K562 (cell line): Measurements from ENCODE around the gene LRRC74B. TPM values are rescaled to one million over a fixed set of nuclear protein-coding genes. Genes with fewer than 3 reads are reported as not detected.
A peak's percentile ranks its signal among the peaks of the same experiment; 100 is the strongest.

Experiments used
- C11orf30 ChIP-seq: fragments of 450-650 bp; IDR thresholded peaks from 2 replicates; pipeline ENCODE4 v1.6.1; 2016; ENCODE audit warnings: low read depth, mild to moderate bottlenecking
- CEBPG ChIP-seq, 3 experiments: fragments of 200-800 bp in 1 of 3; sonication (Bioruptor generic) in 1 of 3; sonication (generic) in 1 of 3; formaldehyde crosslinking in 1 of 3; IDR thresholded peaks in 2 of 3; conservative IDR thresholded peaks in 1 of 3; 2 replicates each; pipeline versions ENCODE4 v1.6.1 to v1.8.0; 2016 to 2022; ENCODE audit warnings: missing compliant biosample characterization in 2 of 3, missing genetic modification characterization in 2 of 3, mild to moderate bottlenecking in 1 of 3, missing genetic modification reagents in 1 of 3
- CHD1 ChIP-seq: fragments of 200-600 bp; sonication (generic); IDR thresholded peaks from one replicate; pipeline ENCODE4 v1.6.1; 2012; ENCODE audit warnings: mild to moderate bottlenecking, moderate library complexity, low read length, inconsistent platforms
- DNMT1 ChIP-seq: fragments of 450-650 bp; IDR thresholded peaks from 2 replicates; pipeline ENCODE4 v1.6.1; 2016; ENCODE audit warnings: antibody characterized with exemption, mild to moderate bottlenecking
- MTA1 ChIP-seq: fragments of 450-650 bp; IDR thresholded peaks from 2 replicates; pipeline ENCODE4 v1.6.1; 2017; ENCODE audit warnings: borderline replicate concordance
- PATZ1 ChIP-seq: fragments of 250-450 bp; sonication (Bioruptor Pico); IDR thresholded peaks from 2 replicates; pipeline ENCODE4 v1.5.0; 2020; ENCODE audit warnings: mild to moderate bottlenecking, borderline replicate concordance
- PTRF ChIP-seq: fragments of 450-650 bp; IDR thresholded peaks from 2 replicates; pipeline ENCODE4 v1.6.1; 2016; ENCODE audit warnings: mild to moderate bottlenecking, missing genetic modification characterization, missing compliant biosample characterization
- SRSF7 ChIP-seq: fragments of 200-400 bp; formaldehyde crosslinking; optimal IDR thresholded peaks from 2 replicates; pipeline ENCODE3; 2017; ENCODE audit warnings: mild to moderate bottlenecking, low read depth, low read length
- ZFP30 ChIP-seq: fragments of 250-450 bp; sonication (Bioruptor Pico); IDR thresholded peaks from 2 replicates; pipeline ENCODE4 v1.8.0; 2022; ENCODE audit warnings: moderate library complexity, mild to moderate bottlenecking, inconsistent platforms, borderline replicate concordance
- ZNF75A ChIP-seq: fragments of 450-650 bp; formaldehyde crosslinking; IDR thresholded peaks from 2 replicates; pipeline ENCODE4 v1.4.0; 2020; ENCODE audit warnings: mild to moderate bottlenecking
- polyA plus RNA-seq, 8 experiments: library from polyadenylated mRNA; depleted of rRNA in 4 of 8; stranded (reverse) in 5 of 8; unstranded in 3 of 8; fragments of >200 nt; fragmentation: Nextera tagmentation in 2 of 8; fragmentation: Illumina TruSeq in 1 of 8; extraction: Ambion mirVana in 2 of 8; extraction: Trizol in 1 of 8; gene quantifications; 2 replicates each; pipeline versions ENCODE4 v1.2.1 to v1.2.3, GENCODE V29; 2011 to 2014; ENCODE audit warnings: inconsistent platforms in 1 of 8, missing spikeins in 1 of 8
- total RNA-seq, 7 experiments: library from RNA; depleted of rRNA in 6 of 7; stranded (reverse); fragments of >200 nt in 6 of 7; fragmentation: Illumina TruSeq in 2 of 7; extraction: Trizol in 2 of 7; gene quantifications; 2 replicates each; pipeline versions ENCODE4 v1.2.1 to v1.2.3, GENCODE V29; 2011 to 2021; ENCODE audit warnings: low replicate concordance in 1 of 7
- TF ChIP-seq, protein P1 (sequence below): fragments of 200-600 bp; sonication (generic); IDR thresholded peaks from one replicate; pipeline ENCODE4 v1.6.1; 2012; ENCODE audit warnings: mild to moderate bottlenecking, low read depth, low read length, inconsistent platforms
- TF ChIP-seq, protein P2 (sequence below): fragments of 450-650 bp; IDR thresholded peaks from one replicate; pipeline ENCODE4 v1.6.1; 2018; ENCODE audit warnings: mild to moderate bottlenecking, moderate library complexity; ENCODE audit not compliant: partially characterized antibody

LRRC74B gene
- total and polyA plus RNA-seq, 9 of the 15 experiments (the other 6 are each of a cell fraction or from before 2014, with no cell fraction given): not detected

DNA sequence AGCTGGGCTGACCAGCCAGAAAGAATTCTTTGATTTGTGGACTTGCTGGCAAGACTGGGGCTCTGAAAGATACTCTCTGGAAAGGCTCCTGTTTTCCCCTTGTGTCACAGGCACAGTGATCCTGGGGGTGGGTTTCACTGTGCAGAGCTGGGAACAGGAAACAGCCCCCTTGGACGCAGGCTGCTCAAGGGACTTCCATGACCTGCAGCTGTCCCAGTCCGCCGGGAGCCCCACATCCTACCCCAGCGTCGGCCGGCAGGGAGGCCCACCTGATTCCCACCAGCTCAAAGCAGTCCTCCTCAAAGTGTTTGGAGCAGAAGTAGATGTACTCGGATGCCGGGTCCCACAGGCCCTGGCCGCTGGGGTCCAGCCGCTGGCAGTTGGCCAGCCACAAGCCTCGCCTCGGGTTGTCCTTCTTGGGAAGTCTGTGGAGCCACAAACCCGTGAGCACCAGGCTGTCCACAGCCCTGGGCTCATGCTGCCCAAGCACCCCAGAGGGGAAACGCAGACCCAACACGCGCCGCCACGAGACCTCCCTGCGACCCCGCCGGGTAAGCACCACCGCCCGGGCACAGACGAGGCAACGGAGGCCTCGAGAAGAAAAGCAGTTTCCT lies 44.7 kb upstream of the LRRC74B start (continued):
- TF ChIP-seq, protein P1, sequence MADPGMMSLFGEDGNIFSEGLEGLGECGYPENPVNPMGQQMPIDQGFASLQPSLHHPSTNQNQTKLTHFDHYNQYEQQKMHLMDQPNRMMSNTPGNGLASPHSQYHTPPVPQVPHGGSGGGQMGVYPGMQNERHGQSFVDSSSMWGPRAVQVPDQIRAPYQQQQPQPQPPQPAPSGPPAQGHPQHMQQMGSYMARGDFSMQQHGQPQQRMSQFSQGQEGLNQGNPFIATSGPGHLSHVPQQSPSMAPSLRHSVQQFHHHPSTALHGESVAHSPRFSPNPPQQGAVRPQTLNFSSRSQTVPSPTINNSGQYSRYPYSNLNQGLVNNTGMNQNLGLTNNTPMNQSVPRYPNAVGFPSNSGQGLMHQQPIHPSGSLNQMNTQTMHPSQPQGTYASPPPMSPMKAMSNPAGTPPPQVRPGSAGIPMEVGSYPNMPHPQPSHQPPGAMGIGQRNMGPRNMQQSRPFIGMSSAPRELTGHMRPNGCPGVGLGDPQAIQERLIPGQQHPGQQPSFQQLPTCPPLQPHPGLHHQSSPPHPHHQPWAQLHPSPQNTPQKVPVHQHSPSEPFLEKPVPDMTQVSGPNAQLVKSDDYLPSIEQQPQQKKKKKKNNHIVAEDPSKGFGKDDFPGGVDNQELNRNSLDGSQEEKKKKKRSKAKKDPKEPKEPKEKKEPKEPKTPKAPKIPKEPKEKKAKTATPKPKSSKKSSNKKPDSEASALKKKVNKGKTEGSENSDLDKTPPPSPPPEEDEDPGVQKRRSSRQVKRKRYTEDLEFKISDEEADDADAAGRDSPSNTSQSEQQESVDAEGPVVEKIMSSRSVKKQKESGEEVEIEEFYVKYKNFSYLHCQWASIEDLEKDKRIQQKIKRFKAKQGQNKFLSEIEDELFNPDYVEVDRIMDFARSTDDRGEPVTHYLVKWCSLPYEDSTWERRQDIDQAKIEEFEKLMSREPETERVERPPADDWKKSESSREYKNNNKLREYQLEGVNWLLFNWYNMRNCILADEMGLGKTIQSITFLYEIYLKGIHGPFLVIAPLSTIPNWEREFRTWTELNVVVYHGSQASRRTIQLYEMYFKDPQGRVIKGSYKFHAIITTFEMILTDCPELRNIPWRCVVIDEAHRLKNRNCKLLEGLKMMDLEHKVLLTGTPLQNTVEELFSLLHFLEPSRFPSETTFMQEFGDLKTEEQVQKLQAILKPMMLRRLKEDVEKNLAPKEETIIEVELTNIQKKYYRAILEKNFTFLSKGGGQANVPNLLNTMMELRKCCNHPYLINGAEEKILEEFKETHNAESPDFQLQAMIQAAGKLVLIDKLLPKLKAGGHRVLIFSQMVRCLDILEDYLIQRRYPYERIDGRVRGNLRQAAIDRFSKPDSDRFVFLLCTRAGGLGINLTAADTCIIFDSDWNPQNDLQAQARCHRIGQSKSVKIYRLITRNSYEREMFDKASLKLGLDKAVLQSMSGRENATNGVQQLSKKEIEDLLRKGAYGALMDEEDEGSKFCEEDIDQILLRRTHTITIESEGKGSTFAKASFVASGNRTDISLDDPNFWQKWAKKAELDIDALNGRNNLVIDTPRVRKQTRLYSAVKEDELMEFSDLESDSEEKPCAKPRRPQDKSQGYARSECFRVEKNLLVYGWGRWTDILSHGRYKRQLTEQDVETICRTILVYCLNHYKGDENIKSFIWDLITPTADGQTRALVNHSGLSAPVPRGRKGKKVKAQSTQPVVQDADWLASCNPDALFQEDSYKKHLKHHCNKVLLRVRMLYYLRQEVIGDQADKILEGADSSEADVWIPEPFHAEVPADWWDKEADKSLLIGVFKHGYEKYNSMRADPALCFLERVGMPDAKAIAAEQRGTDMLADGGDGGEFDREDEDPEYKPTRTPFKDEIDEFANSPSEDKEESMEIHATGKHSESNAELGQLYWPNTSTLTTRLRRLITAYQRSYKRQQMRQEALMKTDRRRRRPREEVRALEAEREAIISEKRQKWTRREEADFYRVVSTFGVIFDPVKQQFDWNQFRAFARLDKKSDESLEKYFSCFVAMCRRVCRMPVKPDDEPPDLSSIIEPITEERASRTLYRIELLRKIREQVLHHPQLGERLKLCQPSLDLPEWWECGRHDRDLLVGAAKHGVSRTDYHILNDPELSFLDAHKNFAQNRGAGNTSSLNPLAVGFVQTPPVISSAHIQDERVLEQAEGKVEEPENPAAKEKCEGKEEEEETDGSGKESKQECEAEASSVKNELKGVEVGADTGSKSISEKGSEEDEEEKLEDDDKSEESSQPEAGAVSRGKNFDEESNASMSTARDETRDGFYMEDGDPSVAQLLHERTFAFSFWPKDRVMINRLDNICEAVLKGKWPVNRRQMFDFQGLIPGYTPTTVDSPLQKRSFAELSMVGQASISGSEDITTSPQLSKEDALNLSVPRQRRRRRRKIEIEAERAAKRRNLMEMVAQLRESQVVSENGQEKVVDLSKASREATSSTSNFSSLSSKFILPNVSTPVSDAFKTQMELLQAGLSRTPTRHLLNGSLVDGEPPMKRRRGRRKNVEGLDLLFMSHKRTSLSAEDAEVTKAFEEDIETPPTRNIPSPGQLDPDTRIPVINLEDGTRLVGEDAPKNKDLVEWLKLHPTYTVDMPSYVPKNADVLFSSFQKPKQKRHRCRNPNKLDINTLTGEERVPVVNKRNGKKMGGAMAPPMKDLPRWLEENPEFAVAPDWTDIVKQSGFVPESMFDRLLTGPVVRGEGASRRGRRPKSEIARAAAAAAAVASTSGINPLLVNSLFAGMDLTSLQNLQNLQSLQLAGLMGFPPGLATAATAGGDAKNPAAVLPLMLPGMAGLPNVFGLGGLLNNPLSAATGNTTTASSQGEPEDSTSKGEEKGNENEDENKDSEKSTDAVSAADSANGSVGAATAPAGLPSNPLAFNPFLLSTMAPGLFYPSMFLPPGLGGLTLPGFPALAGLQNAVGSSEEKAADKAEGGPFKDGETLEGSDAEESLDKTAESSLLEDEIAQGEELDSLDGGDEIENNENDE: peak; percentile 12
- TF ChIP-seq SRSF7 (no peak), CHD1 (peak; percentile 98), PATZ1 (CRISPR knock-in tag) (no peak), ZFP30 (CRISPR knock-in tag) (no peak), PTRF (tag) (no peak), ZNF75A (CRISPR knock-in tag) (0 out of 2 replicates have a peak, but pooled peaks have one; percentile 10), DNMT1 (no peak), MTA1 (no peak), C11orf30 (no peak), CEBPG (CRISPR knock-in tag; IDR thresholded peaks at IDR 0.05) (no peak), CEBPG (tag; conservative IDR thresholded peaks at IDR 0.05 in 1 of 2, IDR thresholded peaks at IDR 0.05 in 1 of 2) (no peak)
- TF ChIP-seq, protein P2, sequence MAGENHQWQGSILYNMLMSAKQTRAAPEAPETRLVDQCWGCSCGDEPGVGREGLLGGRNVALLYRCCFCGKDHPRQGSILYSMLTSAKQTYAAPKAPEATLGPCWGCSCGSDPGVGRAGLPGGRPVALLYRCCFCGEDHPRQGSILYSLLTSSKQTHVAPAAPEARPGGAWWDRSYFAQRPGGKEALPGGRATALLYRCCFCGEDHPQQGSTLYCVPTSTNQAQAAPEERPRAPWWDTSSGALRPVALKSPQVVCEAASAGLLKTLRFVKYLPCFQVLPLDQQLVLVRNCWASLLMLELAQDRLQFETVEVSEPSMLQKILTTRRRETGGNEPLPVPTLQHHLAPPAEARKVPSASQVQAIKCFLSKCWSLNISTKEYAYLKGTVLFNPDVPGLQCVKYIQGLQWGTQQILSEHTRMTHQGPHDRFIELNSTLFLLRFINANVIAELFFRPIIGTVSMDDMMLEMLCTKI: no peak
